IMR-90 (cell line): ENCODE results near the gene TEX13D. TPM values are rescaled to one million over a fixed set of nuclear protein-coding genes. Genes with fewer than 3 reads are reported as not detected.
"Not testable (repeated sequence)": the region's sequence is repeated elsewhere in the genome, so short reads cannot be mapped to it uniquely, and the experiment has no call there.

Experiments used
- ATAC-seq: fragments of 200-7000 bp; cut with Tn5 transposase; 2 replicates; pipeline ENCODE4 v1.9.1; 2020; ENCODE audit warnings: low read depth, mild to moderate bottlenecking, moderate library complexity
- BruUV-seq: library from RNA; stranded (reverse); fragments of 400-500 nt; replicated peaks from 2 replicates; lab custom pipeline; 2021; lab: Mats Ljungman, UMichigan
- CTCF ChIA-PET: fragments of 300-600 bp; formaldehyde crosslinking; extraction: SDS; loops from one replicate; lab custom pipeline; 2021; ENCODE audit warnings: antibody characterized with exemption; lab: Yijun Ruan, JAX
- POLR2A ChIA-PET: fragments of 300-600 bp; sonication (Branson Sonifier 250); formaldehyde crosslinking; loops from one replicate; lab custom pipeline; 2022; ENCODE audit warnings: antibody characterized with exemption; ENCODE audit not compliant: unreplicated experiment; lab: Charles Lee
- DNase-seq: peaks from one replicate; pipeline ENCODE4 v3.0.0; 2013
- H2AFZ ChIP-seq: replicated peaks from 2 replicates; pipeline ENCODE3; 2013; ENCODE audit warnings: low read length, mild to moderate bottlenecking; ENCODE audit not compliant: poor library complexity
- H2AK5ac ChIP-seq: 2 replicates; pipeline ENCODE4 v1.6.1; 2013; ENCODE audit warnings: low read depth, low read length, inconsistent platforms
- H2AK9ac ChIP-seq: replicated peaks from 2 replicates; pipeline ENCODE3; 2013; ENCODE audit warnings: mild to moderate bottlenecking, low read depth, low read length, moderate library complexity; ENCODE audit not compliant: poor library complexity
- H2BK120ac ChIP-seq: 2 replicates; pipeline ENCODE4 v1.6.1; 2013; ENCODE audit warnings: low read depth, low read length, inconsistent platforms
- H2BK15ac ChIP-seq: 3 replicates; pipeline ENCODE4 v1.6.1; 2013; ENCODE audit warnings: low read depth, low read length, inconsistent platforms
- H2BK20ac ChIP-seq: 2 replicates; pipeline ENCODE4 v1.6.1; 2013; ENCODE audit warnings: low read depth, mild to moderate bottlenecking, inconsistent platforms, low read length, moderate library complexity
- H2BK5ac ChIP-seq: 2 replicates; pipeline ENCODE4 v1.6.1; 2013; ENCODE audit warnings: mild to moderate bottlenecking, low read depth, low read length, inconsistent platforms; ENCODE audit not compliant: poor library complexity, severe bottlenecking
- H3K14ac ChIP-seq: replicated peaks from 2 replicates; pipeline ENCODE4 v1.6.1; 2013; ENCODE audit warnings: low read depth, low read length, inconsistent platforms
- H3K18ac ChIP-seq: 2 replicates; pipeline ENCODE4 v1.6.1; 2013; ENCODE audit warnings: low read depth, low read length, control low read depth
- H3K23ac ChIP-seq: 2 replicates; pipeline ENCODE4 v1.6.1; 2013; ENCODE audit warnings: low read depth, low read length, inconsistent platforms
- H3K27ac ChIP-seq: 2 replicates; pipeline ENCODE4 v1.5.1; 2013; ENCODE audit warnings: mild to moderate bottlenecking, control low read depth, low read length; ENCODE audit not compliant: insufficient read depth
- H3K27me3 ChIP-seq: 2 replicates; pipeline ENCODE4 v1.6.1; 2013; ENCODE audit warnings: low read length; ENCODE audit not compliant: control insufficient read depth, insufficient read depth
- H3K36me3 ChIP-seq: 2 replicates; pipeline ENCODE4 v1.6.1; 2013; ENCODE audit warnings: low read length, mixed read lengths; ENCODE audit not compliant: control insufficient read depth, insufficient read depth
- H3K4ac ChIP-seq: 2 replicates; pipeline ENCODE4 v1.6.1; 2013; ENCODE audit warnings: low read depth, low read length, inconsistent platforms
- H3K4me1 ChIP-seq: 2 replicates; pipeline ENCODE4 v1.6.1; 2013; ENCODE audit warnings: low read length, mixed read lengths; ENCODE audit not compliant: control insufficient read depth, insufficient read depth
- H3K4me2 ChIP-seq: 2 replicates; pipeline ENCODE4 v1.6.1; 2013; ENCODE audit warnings: low read depth, mild to moderate bottlenecking, control low read depth, low read length, moderate library complexity
- H3K4me3 ChIP-seq: 2 replicates; pipeline ENCODE4 v1.5.1; 2013; ENCODE audit warnings: low read depth, mild to moderate bottlenecking, control low read depth, low read length, moderate library complexity; ENCODE audit not compliant: insufficient read depth
- H3K56ac ChIP-seq: 2 replicates; pipeline ENCODE4 v1.6.1; 2013; ENCODE audit warnings: low read length, inconsistent platforms; ENCODE audit not compliant: insufficient read depth; ENCODE audit errors: extremely low read depth
- H3K79me1 ChIP-seq, 2 experiments: 2 replicates each; pipeline ENCODE4 v1.6.1; 2013; ENCODE audit warnings: low read length in 2 of 2, inconsistent platforms in 1 of 2, low read depth in 1 of 2
- H3K9ac ChIP-seq: 2 replicates; pipeline ENCODE4 v1.6.1; 2013; ENCODE audit warnings: low read depth, low read length, control low read depth
- H3K9me1 ChIP-seq: 2 replicates; pipeline ENCODE4 v1.6.1; 2013; ENCODE audit warnings: low read length, inconsistent platforms; ENCODE audit not compliant: insufficient read depth
- H3K9me3 ChIP-seq: 2 replicates; pipeline ENCODE4 v1.6.1; 2013; ENCODE audit warnings: low read length; ENCODE audit not compliant: control insufficient read depth, insufficient read depth
- H4K20me1 ChIP-seq: 2 replicates; pipeline ENCODE4 v1.6.1; 2013; ENCODE audit warnings: low read length, inconsistent platforms; ENCODE audit not compliant: insufficient read depth
- H4K5ac ChIP-seq: 2 replicates; pipeline ENCODE4 v1.6.1; 2013; ENCODE audit warnings: mild to moderate bottlenecking, low read depth, low read length, control low read depth
- H4K8ac ChIP-seq, 2 experiments: 2 replicates each; pipeline ENCODE4 v1.6.1; 2013; ENCODE audit warnings: low read depth in 2 of 2, low read length in 2 of 2, control low read depth in 1 of 2, inconsistent platforms in 1 of 2
- H4K91ac ChIP-seq: 2 replicates; pipeline ENCODE4 v1.6.1; 2013; ENCODE audit warnings: low read depth, low read length, inconsistent platforms; ENCODE audit not compliant: insufficient read depth
- WGBS, 2 experiments: methylation state at CpG; one replicate each; pipeline versions ENCODE4 v1.1.5 to v1.1.7; 2013; ENCODE audit warnings: missing lambda C conversion rate in 2 of 2; ENCODE audit not compliant: insufficient read length in 1 of 2; ENCODE audit errors: extremely low coverage in 2 of 2; 5-methylcytosine and 5-hydroxymethylcytosine counted together
- dilution Hi-C: fragments of 300-500 bp; cut with HindIII; formaldehyde crosslinking; loops from one replicate; pipeline ENCODE4 v1.14.3; 2018; ENCODE audit warnings: low sequenced_read_pairs; ENCODE audit not compliant: unreplicated experiment
- in situ Hi-C: fragments of 300-500 bp; cut with MboI; formaldehyde crosslinking; loops from 3 replicates; pipeline ENCODE4 v1.14.3; 2019; ENCODE audit warnings: low sequenced_read_pairs, inconsistent platforms, mixed read lengths
- intact Hi-C: fragments of 100-400 bp; cut with micrococcal nuclease; formaldehyde crosslinking; loops from 2 replicates; pipeline ENCODE4 v1.10.0; 2022
- polyA plus RNA-seq, 3 experiments: library from polyadenylated mRNA; depleted of rRNA; stranded (reverse); fragments of >200 nt; gene quantifications; 2 replicates each; pipeline ENCODE4 v1.2.3, GENCODE V29; 2012; ENCODE audit warnings: low replicate concordance in 1 of 3
- total RNA-seq: library from RNA; depleted of rRNA; stranded (reverse); fragments of >200 nt; gene quantifications from 2 replicates; pipeline ENCODE4 v1.2.3, GENCODE V29; 2012

TEX13D gene
- total and polyA plus RNA-seq, 2 of the 4 experiments (the other 2 are of a cell fraction): not detected

DNA sequence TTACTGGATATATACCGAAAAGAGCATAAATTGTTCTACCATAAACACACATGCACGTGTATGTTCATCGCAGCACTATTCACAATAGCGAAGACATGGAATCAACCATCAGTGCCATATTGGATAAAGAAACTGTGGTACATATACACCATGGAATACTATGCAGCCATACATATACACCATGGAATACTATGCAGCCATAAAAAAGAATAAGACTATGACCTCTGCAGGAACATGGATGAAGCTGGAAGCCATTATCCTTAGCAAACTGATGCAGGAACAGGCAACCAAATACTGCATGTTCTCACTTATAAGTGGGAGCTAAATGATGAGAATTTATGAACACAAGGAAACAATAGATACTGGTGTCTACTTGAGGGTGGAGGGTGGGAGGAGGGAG is 33.1 kb upstream of the TEX13D start:
- CTCF ChIA-PET, dilution Hi-C loops, H3K79me1 ChIP-seq, H2AFZ ChIP-seq, H3K36me3 ChIP-seq, H4K91ac ChIP-seq, H2BK120ac ChIP-seq, H4K8ac ChIP-seq, POLR2A ChIA-PET, H4K5ac ChIP-seq, H2BK15ac ChIP-seq, H3K56ac ChIP-seq, DNase-seq, H2AK5ac ChIP-seq, H3K4ac ChIP-seq, in situ Hi-C loops, H2BK20ac ChIP-seq, H3K4me1 ChIP-seq, H3K4me2 ChIP-seq, intact Hi-C loops, BruUV-seq, H3K27ac ChIP-seq, H3K27me3 ChIP-seq, H2AK9ac ChIP-seq, H3K9me3 ChIP-seq, H3K14ac ChIP-seq, H3K23ac ChIP-seq, H3K4me3 ChIP-seq, H3K9me1 ChIP-seq, H2BK5ac ChIP-seq, H4K20me1 ChIP-seq, ATAC-seq, H3K9ac ChIP-seq, H3K18ac ChIP-seq: not testable (repeated sequence)
- no CpG with 5 or more reads among the region's 4 CpGs for WGBS, 2 experiments
